NOMO-1 treated with dmso at 0.1 percent for 144 hours (cell line): ENCODE measurements around the gene SHC1.

ENCODE experiments used
- DNase-seq: peaks from one replicate; lab custom pipeline; 2025; ENCODE audit not compliant: unreplicated experiment; lab: John Stamatoyannopoulos, UW

The SHC1 gene

DNA sequence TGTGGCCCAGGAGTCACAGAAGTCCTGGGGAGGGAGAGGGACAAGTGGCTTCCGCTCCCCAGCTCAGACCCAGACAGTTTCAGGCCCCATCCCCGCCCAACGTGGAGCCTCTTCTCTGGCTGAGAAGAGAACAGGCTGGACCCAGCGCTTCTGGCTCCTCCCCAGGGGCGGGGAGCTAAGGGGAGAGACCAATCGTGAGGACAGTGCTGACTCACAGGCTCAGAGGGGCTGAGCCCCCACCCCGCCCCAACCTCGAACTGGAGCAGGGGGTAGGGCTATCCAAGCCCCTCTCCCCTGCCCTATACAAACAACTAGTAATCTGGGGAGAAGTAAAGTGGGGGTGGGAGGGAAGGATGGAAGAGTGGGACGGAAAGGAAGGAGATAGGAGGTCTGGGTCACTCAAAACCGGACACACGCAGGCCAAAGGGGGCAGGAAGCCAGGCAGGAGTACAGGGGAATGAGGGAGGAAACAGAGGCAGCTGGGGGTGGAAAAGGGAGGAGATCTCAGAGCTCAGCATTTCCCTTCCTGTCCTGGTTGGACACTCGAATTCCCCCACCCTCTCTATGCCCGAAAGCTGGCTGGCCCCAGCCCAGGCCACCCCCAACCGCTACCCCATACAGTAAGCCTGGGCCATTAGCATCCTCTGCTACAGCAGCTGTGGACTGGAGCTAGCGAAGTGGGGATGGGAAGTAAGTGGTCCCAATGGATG, at the start of gene SHC1:
SHC1 (minus strand) TSS at position 117 of the 710 bp plus-strand sequence. CDS start 221 bp downstream, outside the sequence.
- no peak for DNase-seq

DNA sequence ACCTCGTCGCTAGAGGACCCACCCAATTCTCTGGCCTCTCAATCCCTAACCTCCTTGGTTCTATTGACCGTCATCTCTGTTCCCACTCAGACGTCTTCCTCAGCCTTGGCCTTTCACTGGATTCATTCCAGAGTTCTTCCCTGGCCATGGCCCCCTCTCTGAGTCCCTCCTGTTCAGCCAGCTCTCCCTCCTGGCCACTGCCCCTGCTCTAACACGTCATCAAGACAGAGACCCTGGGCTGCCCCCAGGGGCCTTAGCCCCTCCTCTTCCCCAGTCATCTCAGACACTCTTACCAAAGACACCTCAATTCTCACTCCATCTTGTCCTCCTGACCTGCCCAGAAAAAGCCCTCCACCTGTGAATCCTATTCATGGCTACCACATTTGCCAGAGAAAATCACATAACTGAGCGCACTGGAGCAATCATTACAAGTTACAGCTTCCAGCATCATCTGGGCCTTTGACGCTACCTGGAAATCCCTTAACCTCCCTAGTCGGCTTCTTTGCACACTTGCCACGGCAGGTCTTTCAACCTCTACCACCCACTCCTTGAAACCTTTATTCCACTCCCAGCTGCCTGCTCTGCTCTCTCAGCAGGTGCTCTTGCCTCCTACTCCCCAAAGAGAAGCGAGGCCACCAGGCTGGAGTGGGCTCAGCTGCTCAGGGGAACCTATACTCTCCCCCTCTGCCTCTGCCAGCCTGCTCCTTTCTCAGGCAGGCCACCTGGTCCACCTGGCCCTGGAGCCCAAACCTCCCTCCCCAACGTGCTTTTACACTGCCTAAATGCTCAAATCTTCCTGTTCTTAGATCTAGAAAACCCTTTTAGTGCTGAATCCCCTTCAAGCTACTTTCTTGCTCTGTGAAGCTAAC, 49.1 kb upstream of the SHC1 start:
- DNase-seq: no peak

GRCh38 chr1:155018617-155019348, 48.2 kb upstream of the SHC1 start:
- DNase-seq: no peak

DNA sequence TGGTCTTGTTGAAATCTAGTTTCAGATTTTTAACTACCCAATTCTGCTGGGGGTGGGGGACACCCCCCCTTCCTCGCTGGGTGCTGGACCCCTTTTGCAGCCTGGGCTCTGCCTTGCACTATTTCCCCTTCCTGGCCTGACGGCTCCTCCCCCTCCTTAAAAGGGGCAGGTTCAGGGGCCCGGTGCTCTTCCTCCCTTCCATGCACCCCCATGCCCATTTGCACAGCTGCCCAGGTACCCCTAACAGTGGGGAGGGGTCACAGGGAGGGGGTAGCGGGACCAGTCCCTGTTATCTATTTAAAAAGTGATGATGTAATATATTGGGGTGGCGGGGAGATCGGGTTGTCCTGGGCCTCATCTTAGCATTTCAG, 47.4 kb upstream of the SHC1 start:
- DNase-seq: no peak

- DNase-seq: peak; percentile 73
Observed at GRCh38 chr1:155017041-155017945, 46.7 kb upstream of the SHC1 start.

DNA sequence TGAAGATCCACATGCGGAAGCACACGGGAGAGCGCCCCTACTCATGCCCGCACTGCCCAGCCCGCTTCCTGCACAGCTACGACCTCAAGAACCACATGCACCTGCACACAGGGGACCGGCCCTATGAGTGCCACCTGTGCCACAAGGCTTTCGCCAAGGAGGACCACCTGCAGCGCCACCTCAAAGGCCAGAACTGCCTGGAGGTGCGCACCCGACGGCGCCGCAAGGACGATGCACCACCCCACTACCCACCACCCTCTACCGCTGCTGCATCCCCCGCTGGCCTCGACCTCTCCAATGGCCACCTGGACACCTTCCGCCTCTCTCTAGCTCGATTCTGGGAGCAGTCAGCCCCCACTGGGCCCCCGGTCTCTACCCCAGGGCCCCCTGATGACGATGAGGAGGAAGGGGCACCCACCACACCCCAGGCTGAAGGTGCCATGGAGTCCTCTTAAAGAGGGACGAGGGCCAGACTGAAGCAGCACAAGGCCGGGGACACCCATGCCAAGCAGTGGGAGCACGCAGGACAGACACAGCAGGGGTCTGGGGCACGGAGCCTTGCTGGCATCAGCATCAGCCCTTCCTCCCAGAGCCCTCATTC, 45.8 kb upstream of the SHC1 start:
- no peak for DNase-seq

DNA sequence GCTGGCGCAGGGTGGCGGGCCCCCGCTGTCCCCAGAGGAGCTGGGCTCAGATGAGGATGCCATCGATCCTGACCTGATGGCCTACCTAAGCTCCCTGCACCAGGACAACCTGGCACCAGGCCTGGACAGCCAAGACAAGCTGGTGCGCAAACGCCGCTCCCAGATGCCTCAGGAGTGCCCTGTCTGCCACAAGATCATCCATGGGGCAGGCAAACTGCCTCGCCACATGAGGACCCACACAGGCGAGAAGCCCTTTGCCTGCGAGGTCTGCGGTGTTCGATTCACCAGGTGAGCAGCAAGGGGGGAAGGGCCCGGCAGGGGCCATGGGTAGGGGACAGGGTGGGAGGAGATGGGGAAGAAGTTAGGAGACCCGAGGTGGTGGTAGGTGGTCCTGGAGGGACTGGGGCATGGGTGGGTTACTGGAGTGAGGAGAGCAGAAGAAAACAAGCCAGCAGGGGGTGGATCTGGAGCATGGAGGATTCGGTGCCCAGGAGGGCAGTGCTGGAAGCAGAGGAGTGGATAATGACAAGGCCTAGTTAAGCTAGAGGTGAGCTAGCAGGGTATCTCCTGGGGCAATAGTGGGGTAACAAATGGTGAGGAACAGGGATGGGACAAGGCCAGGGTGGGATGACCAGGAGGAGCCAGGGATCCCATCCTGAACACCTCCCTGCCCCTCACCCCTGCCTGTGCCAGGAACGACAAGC, 45.1 kb upstream of the SHC1 start:
- DNase-seq: no peak

- DNase-seq: no peak
Observed at GRCh38 chr1:155014709-155015508, 44.4 kb upstream of the SHC1 start.

GRCh38 chr1:155013632-155014031, 43.1 kb upstream of the SHC1 start:
- no peak for DNase-seq

DNA sequence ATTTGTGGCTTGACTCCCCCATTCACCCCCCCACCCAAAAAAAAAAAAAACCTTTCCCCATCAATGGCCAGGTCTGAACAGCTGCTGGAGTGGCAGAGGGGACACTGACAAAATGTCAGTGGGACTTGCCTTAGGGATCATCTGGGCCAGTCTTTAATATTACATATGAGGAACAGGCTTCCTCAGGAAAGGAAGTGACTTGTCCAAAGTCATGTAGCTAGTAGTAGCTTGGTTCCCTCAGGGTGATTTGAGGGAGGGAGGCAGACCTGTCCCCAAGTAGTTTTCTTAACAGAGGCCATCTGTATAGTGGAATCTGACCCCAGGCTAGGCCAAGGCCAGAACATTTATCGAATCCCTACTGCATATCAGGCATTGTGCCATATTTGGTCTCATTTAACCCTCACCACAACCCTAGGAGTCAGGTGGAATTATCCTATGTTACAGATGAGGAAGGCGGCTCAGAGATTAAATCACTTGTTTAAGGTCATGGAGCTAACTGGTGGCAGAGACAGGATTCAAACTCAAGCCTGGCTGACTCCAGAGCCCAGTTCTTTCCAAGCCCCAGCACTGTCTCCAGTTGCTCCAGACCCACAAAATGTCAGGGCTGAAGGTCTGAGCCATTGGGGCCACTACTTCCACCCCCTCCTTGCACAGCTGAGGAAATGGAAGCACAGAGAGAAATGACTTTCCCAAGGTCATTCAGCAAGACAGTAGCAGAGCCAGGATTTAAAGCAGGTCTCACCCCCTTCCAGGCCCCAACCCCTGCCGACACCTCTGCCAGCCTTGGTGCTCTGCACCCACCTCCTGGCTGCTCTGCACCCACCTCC, 42.4 kb upstream of the SHC1 start:
- no peak for DNase-seq

DNA sequence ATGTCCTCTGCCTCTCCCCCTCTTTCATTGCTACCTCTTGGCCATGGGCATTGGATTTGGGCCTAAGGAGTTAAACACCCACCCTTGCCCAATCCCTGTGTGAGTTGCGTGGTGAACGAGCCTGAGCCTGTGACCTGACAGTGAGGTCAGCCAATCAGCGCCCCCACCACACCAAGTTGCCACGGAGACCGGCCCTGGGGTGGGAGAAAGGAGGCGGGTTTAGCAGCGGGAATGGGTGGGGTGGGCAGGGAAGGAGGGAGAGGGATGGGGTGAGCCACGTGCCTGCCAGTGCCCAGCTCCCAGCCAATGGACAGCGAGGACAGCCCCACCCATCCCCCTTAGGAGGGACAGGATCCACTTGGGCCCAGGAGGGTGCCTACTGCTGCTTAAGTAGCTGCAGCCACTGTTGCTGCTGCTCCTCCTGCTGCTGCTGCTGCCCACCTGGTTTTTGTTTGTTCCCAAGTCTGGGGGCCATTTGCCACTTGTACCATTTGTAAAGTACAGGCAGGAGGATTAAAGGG, 41.5 kb upstream of the SHC1 start:
- no peak for DNase-seq

GRCh38 chr1:155011437-155012025, 41.0 kb upstream of the SHC1 start:
- no peak for DNase-seq

DNA sequence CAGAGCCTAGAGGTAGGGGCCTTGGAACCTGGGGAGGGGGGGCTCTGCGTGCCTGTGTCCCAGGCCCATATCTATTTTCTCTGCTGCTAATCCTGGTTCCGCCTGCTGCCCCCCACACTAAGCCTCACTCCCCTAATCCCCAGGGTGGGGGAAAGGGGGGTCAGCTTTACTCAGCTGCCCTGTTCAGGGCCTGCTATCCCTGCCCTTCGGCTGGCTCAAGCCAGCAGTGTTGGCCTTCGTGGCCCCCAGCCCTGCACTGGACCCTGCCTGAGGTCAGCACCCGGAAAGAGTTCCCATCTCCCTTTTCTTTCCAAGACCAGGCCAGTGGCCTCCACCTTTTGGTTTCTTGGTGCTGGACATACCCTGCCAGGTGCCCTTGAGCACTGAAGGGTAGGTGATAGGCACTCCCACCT, 40.5 kb upstream of the SHC1 start:
- no peak for DNase-seq

- DNase-seq: no peak
Observed at GRCh38 chr1:155010211-155010918, 39.8 kb upstream of the SHC1 start.

DNA sequence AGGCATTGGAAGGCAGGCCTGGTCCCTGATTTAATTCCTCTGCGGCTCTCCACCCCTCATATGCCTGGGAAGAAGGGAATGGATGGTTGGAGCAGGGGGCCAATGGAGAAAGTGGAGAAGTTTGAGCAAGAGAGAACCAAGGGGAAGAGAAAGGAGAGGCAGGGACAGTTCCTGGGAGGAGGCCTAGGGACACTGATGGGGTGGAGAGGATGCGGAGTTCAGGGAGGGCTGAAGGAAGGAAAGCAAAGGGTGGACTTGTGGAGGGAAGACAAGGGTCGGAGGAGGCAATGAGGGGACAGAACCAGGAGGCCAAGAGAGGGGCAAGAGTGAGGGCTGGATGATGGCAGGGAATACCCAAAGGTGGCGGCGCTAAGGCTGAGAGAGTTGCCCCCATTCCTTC, 39.2 kb upstream of the SHC1 start:
- no peak for DNase-seq

DNA sequence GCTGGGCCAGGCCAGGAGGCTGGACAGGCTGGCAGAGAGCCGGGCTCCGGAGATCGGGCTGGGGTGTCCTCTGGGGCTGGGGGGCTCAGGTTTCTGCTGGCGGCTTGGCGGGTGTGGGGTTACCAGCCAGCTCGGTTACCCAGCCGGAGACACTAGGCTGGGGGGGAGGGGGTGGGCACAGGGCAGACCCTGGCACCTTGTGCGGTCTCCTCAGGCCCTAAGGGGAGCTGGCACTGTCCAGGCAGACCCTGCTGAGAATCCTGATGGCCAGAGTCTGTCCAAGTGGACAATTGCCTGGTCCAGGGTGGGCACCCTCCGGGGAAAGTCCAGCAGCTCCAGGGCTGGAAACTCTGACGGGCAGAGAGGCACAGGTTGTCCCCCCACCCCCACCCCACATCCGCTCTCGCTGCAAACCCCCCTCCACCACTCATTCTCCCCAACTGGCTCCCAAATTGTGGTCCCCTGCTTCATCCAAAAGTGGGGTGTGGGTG, 38.7 kb upstream of the SHC1 start:
- no peak for DNase-seq
